Right atrium auricular region (tissue), 2 donors: ENCODE results near the gene RAD51B. TPM values are rescaled to one million over a fixed set of nuclear protein-coding genes. Genes with fewer than 3 reads are reported as not detected.

ENCODE experiments used
- DNase-seq: peaks from one replicate; pipeline ENCODE4 v3.0.0-alpha.2; 2019; ENCODE audit warnings: low spot score
- H3K27ac ChIP-seq, 2 donors: fragments of 200-600 bp; sonication (generic); 1 replicate in 1 of 2; 2 replicates in 1 of 2; pipeline ENCODE4 v1.5.1; 2016 to 2019
- H3K27me3 ChIP-seq, 2 donors: fragments of 200-600 bp; sonication (generic); one replicate each; pipeline versions ENCODE4 v1.5.1 to v1.6.0; 2017 to 2019
- H3K36me3 ChIP-seq: fragments of 200-600 bp; sonication (generic); one replicate; pipeline ENCODE4 v1.5.1; 2016
- H3K4me1 ChIP-seq, 2 donors: fragments of 200-600 bp; sonication (generic); one replicate each; pipeline versions ENCODE4 v1.5.1 to v1.6.0; 2017 to 2019
- H3K4me3 ChIP-seq, 2 donors: fragments of 200-600 bp; sonication (generic); 1 replicate in 1 of 2; 2 replicates in 1 of 2; pipeline ENCODE4 v1.5.1; 2017 to 2019; ENCODE audit warnings: mild to moderate bottlenecking in 1 of 2, moderate library complexity in 1 of 2
- H3K9me3 ChIP-seq, 2 donors: fragments of 200-600 bp; sonication (generic); one replicate each; pipeline ENCODE4 v1.5.1; 2019
- total RNA-seq, 2 donors: library from RNA; depleted of rRNA; stranded (reverse); fragments of >200 nt; gene quantifications; one replicate each; pipeline ENCODE4 v1.1.0, GENCODE V29; 2016
- TF ChIP-seq, protein P1 (sequence below), 2 donors: fragments of 200-600 bp; sonication (generic); IDR thresholded peaks; one replicate each; pipeline ENCODE4 v1.5.1; 2019; ENCODE audit warnings: antibody characterized with exemption in 2 of 2

RAD51B gene
- total RNA-seq, 2 donors from 2014 or later, result 1.2 to 1.5 TPM

DNA sequence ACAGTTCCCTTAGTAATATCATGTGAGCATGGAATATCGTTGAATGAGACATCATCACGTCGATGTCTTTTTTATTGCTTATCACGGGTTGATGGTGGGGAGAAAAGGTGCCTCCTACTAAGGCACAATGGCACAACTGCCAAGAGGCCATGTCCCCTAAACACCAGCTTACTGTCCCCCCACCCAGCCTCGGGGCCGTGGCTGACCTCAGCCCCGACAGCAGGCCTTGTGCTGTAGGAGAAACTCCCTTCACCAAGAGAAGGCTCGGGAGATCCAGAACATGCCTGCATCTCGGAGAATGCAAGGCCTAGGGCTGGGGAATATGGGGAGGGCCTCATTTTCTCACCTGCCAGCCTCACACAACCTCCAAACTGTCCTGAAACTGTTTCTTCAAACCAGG, 950.5 kb downstream of the RAD51B start:
- TF ChIP-seq, protein P1, sequence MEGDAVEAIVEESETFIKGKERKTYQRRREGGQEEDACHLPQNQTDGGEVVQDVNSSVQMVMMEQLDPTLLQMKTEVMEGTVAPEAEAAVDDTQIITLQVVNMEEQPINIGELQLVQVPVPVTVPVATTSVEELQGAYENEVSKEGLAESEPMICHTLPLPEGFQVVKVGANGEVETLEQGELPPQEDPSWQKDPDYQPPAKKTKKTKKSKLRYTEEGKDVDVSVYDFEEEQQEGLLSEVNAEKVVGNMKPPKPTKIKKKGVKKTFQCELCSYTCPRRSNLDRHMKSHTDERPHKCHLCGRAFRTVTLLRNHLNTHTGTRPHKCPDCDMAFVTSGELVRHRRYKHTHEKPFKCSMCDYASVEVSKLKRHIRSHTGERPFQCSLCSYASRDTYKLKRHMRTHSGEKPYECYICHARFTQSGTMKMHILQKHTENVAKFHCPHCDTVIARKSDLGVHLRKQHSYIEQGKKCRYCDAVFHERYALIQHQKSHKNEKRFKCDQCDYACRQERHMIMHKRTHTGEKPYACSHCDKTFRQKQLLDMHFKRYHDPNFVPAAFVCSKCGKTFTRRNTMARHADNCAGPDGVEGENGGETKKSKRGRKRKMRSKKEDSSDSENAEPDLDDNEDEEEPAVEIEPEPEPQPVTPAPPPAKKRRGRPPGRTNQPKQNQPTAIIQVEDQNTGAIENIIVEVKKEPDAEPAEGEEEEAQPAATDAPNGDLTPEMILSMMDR (IDR thresholded peaks at IDR 0.05), result no peak
- H3K27ac ChIP-seq, result no peak overlapping the region

DNA sequence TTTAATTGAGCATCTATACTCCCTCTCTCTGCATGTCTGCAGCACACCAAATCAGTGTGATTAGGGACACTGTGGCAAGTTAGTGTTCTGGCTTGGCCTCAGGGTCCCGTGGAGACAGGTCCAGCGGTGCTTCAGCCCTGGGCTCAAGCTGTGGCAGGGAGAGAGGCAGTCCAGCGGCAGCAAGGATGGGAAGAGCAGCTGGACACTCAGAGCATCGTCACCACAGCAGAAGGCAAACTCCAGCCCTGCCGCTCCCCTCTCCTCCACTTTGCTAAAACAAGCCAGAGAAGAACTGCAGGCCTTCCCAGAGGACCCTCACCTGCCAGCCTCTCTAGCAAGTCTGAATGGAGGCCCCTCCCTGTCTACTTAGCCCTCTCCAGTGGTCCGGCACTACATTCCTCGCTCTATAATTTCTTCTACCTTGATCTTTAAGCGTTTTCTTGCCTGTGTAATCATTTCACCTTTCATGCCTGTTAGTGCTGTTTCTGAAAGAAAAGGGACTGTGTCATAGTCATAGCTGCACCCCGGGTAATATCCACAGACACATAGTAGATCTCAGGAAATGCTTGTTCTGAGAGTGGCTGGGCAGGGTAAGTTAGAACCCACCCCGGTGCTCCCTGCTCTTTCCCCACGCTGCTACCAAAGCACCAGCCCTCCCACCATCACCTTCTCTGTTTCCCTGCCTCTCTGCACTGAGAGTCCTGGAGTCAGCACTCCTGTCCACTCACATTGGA, 951.1 kb downstream of the RAD51B start:
- DNase-seq, result no peak
- TF ChIP-seq, protein P1 (IDR thresholded peaks at IDR 0.05), result no peak
- H3K9me3 ChIP-seq, result peaks cover 0 to 11% of the 10 kb centered on the region in 2 donors
- H3K27ac ChIP-seq, result no peak overlapping the region
- H3K4me1 ChIP-seq, result peaks cover 0 to 28% of the 10 kb centered on the region in 2 donors
- no peaks in the 10 kb centered on the region for H3K36me3 ChIP-seq
- no peak overlapping the region for H3K4me3 ChIP-seq
- no peaks in the 10 kb centered on the region for H3K27me3 ChIP-seq

More for the DNA sequence above, 950.5 kb downstream of the RAD51B start:
- DNase-seq, result no peak
- Histone ChIP-seq H3K4me1 (peaks cover 0 to 28% of the 10 kb centered on the region in 2 donors), H3K36me3 (no peaks in the 10 kb centered on the region), H3K27me3 (no peaks in the 10 kb centered on the region), H3K9me3 (peaks cover 0 to 5% of the 10 kb centered on the region in 2 donors), H3K4me3 (no peak overlapping the region)

DNA sequence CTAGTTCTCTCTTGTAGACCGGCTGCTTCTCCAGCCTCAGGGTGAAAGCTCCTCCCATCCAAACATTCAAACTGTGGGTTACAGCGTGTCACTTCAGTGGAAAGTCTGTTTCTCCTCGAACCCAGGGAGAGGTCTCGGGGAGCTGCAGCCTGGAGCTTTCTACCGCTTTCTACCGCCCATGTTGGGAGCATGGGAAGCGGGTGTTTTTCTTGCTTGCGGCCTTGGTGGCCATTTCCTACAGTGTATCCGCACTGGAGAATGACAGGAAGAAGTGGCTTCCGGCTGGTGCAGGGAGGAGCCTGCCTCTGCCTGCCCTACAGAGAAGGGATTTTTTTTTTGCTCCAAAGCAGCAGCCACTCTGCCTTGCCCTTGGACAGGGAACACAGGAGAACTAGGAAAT, 952.1 kb downstream of the RAD51B start:
- H3K36me3 ChIP-seq, result no peaks in the 10 kb centered on the region
- peaks cover 0 to 11% of the 10 kb centered on the region in 2 donors for H3K9me3 ChIP-seq
- H3K4me1 ChIP-seq, result peaks cover 0 to 28% of the 10 kb centered on the region in 2 donors
- no peak overlapping the region for H3K4me3 ChIP-seq
- H3K27me3 ChIP-seq, result no peaks in the 10 kb centered on the region
- H3K27ac ChIP-seq, result peak overlapping the region; percentile 35 to 67
- TF ChIP-seq, protein P1 (IDR thresholded peaks at IDR 0.05), result no peak
- DNase-seq, result no peak

DNA sequence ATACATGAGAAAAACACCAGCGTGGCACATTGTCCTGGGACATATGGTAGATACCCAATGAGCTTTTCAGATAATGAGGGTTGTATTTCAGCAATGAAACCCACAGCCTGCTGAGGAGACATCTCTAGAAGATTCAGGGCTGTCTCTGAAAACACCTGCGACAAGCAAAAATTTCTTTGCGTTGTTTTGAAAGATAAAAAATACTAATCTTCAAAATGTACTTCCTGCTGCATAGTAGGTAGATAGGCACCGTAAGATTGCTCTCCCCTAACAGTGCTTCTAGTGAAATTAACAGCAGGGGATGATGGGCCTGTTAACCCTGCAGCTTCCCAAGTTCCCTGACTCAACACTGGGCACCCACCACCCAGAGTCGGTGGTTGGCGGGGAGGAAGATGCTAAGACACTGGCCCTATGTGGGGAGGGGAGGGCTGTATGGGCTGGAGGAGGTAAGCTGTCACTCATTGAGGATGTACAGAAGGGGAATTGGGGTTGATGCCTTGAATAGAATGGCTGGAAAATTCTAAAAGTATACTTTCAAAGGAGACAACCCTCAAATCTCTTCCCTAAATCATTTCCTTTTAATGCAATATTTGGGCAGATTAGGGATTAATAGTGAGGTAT, 953.3 kb downstream of the RAD51B start:
- no peak for DNase-seq
- no peaks in the 10 kb centered on the region for H3K36me3 ChIP-seq
- H3K27me3 ChIP-seq, result no peaks in the 10 kb centered on the region
- H3K4me3 ChIP-seq, result no peak overlapping the region
- peak overlapping the region in 1 of 2 donors; percentile 67 for H3K27ac ChIP-seq
- H3K4me1 ChIP-seq, result peaks cover 0 to 28% of the 10 kb centered on the region in 2 donors
- H3K9me3 ChIP-seq, result peaks cover 0 to 11% of the 10 kb centered on the region in 2 donors
- TF ChIP-seq, protein P1 (IDR thresholded peaks at IDR 0.05), result no peak

DNA sequence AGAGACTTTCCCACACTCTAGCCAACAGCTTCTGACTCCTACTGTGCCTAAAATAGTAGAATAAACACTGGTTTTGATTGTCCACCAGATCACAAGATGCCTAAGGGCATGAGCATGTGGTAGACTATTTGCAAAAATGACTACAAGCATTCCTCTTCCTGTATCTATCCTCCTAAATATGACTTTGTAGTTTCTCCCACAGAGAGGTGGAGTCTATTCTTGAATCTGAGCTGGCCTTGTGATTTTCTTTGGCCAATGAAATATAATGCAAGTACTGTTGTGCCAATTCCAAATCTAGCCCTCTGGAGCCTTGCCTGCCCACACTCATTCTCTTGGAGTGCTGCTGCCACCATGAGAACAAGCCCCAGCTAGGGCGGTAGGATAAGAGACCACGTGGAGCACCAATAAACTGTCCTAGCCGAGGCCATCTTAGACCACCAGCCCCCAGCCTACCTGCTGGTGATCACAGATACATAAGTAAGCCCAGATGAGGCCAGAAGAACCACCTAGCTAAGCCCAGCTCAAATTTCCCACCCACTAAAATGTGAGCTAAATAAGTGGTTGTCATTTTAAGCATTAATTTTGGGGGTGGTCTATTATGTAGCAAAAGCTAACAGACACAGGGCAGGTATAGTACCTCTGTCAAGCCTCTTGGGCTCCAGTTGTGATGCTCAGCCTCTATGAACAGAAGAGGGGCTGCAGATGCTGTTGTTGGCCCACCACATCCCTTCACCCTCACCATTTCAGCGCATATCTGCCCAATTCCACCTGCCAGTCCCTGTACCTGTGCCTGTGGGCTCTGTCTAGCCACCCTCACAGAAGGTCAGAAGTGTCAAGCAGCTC, 955.4 kb downstream of the RAD51B start:
- TF ChIP-seq, protein P1 (IDR thresholded peaks at IDR 0.05), result no peak
- Histone ChIP-seq H3K27me3 (no peaks in the 10 kb centered on the region), H3K36me3 (no peaks in the 10 kb centered on the region), H3K4me3 (no peak overlapping the region), H3K4me1 (peaks cover 0 to 42% of the 10 kb centered on the region in 2 donors), H3K27ac (no peak overlapping the region), H3K9me3 (peaks cover 0 to 11% of the 10 kb centered on the region in 2 donors)
- no peak for DNase-seq
